Upper lobe of left lung (tissue), 6 donors: ENCODE measurements around the gene ASCL2. TPM values are rescaled to one million over a fixed set of nuclear protein-coding genes. Genes with fewer than 3 reads are reported as not detected.
A peak's percentile ranks its signal among the peaks of the same experiment; 100 is the strongest.

Source experiments
- ATAC-seq, 2 donors: fragments of 200-7000 bp; cut with Tn5 transposase; one replicate each; pipeline ENCODE4 v1.9.1; 2022; ENCODE audit warnings: mild to moderate bottlenecking in 2 of 2, moderate library complexity in 2 of 2; ENCODE audit not compliant: low FRiP score in 2 of 2
- DNase-seq, 2 donors: peaks; one replicate each; pipeline ENCODE4 v3.0.0-alpha.2; 2019 to 2020
- H3K27ac ChIP-seq, 4 donors: fragments of 200-600 bp; sonication (generic); one replicate each; pipeline ENCODE4 v1.5.1; 2016 to 2019
- H3K27me3 ChIP-seq, 4 donors: fragments of 200-600 bp; sonication (generic); one replicate each; pipeline ENCODE4 v1.5.1; 2017 to 2019
- H3K36me3 ChIP-seq, 4 donors: fragments of 200-600 bp; sonication (generic); one replicate each; pipeline ENCODE4 v1.5.1; 2016 to 2019
- H3K4me1 ChIP-seq, 4 donors: fragments of 200-600 bp; sonication (generic); one replicate each; pipeline ENCODE4 v1.5.1; 2018 to 2019
- H3K4me3 ChIP-seq, 4 donors: fragments of 200-600 bp; sonication (generic); one replicate each; pipeline ENCODE4 v1.5.1; 2017 to 2019; ENCODE audit warnings: mild to moderate bottlenecking in 2 of 4, moderate library complexity in 1 of 4
- H3K9me3 ChIP-seq, 4 donors: fragments of 200-600 bp; sonication (generic); one replicate each; pipeline ENCODE4 v1.5.1; 2018 to 2019
- CTCF ChIP-seq, 6 experiments: fragments of 450-650 bp in 4 of 6; fragments of 200-600 bp in 2 of 6; sonication (generic) in 2 of 6; IDR thresholded peaks; one replicate each; pipeline ENCODE4 v1.5.1; 2016 to 2019; ENCODE audit warnings: antibody characterized with exemption in 6 of 6
- EP300 ChIP-seq, 4 donors: sonication (generic); formaldehyde crosslinking; IDR thresholded peaks; one replicate each; pipeline ENCODE4 v1.5.1; 2017; ENCODE audit warnings: antibody characterized with exemption in 4 of 4, control low read depth in 2 of 4
- POLR2A ChIP-seq, 4 donors: fragments of 450-650 bp; IDR thresholded peaks; one replicate each; pipeline ENCODE4 v1.5.1; 2016 to 2017; ENCODE audit warnings: antibody characterized with exemption in 4 of 4, mild to moderate bottlenecking in 2 of 4
- POLR2AphosphoS5 ChIP-seq, 2 donors: sonication (generic); formaldehyde crosslinking; IDR thresholded peaks; one replicate each; pipeline ENCODE4 v1.5.1; 2017; ENCODE audit warnings: antibody characterized with exemption in 2 of 2
- WGBS, 2 donors: methylation state at CpG; one replicate each; pipeline ENCODE4 v1.1.5; 2017 to 2018; 5-methylcytosine and 5-hydroxymethylcytosine counted together
- total RNA-seq, 6 donors: library from RNA; depleted of rRNA in 4 of 6; stranded (reverse); fragments of >200 nt in 4 of 6; gene quantifications; one replicate each; pipeline versions ENCODE4 v1.1.0 to v1.2.1, GENCODE V29; 2016 to 2021
- donor health status: DM: no; HTN: no; CAD: no; lungs with moderate emphysema.
- donor health status: DM: no; HTN: yes; CAD: no; lungs with severe emphysema.

Gene ASCL2
- total RNA-seq, 6 donors from 2014 or later, result 1.4 to 3.4 (median 1.9) TPM; not detected in 2

- 80 to 85% methylated on average over 2 of the region's 2 CpGs for WGBS, 2 donors
- Histone ChIP-seq H3K4me3 (no peak overlapping the region), H3K36me3 (no peaks in the 10 kb centered on the region), H3K27ac (no peak overlapping the region), H3K4me1 (no peaks in the 10 kb centered on the region), H3K27me3 (no peaks in the 10 kb centered on the region), H3K9me3 (peaks cover 0 to 12% (median 0%) of the 10 kb centered on the region in 4 donors)
- no peak for TF ChIP-seq CTCF (IDR thresholded peaks at IDR 0.05)
- no peak for TF ChIP-seq POLR2A (IDR thresholded peaks at IDR 0.05)
- TF ChIP-seq EP300 (IDR thresholded peaks at IDR 0.05), result no peak
- TF ChIP-seq POLR2AphosphoS5 (IDR thresholded peaks at IDR 0.05), result no peak
- no peak for DNase-seq
- ATAC-seq, result no peak
Measured at GRCh38 chr11:2280208-2280607, 9.8 kb upstream of the ASCL2 start.

- TF ChIP-seq CTCF (IDR thresholded peaks at IDR 0.05), result no peak
- TF ChIP-seq EP300 (IDR thresholded peaks at IDR 0.05), result no peak
- no peak for TF ChIP-seq POLR2A (IDR thresholded peaks at IDR 0.05)
- no peak for TF ChIP-seq POLR2AphosphoS5 (IDR thresholded peaks at IDR 0.05)
- no peak for DNase-seq
- no peak overlapping the region for H3K4me3 ChIP-seq
- 83 to 84% methylated on average over 5 to 6 of the region's 6 CpGs for WGBS, 2 donors
- no peak overlapping the region for H3K27ac ChIP-seq
- H3K4me1 ChIP-seq, result no peaks in the 10 kb centered on the region
- H3K36me3 ChIP-seq, result no peaks in the 10 kb centered on the region
- no peaks in the 10 kb centered on the region for H3K27me3 ChIP-seq
- H3K9me3 ChIP-seq, result peaks cover 0 to 12% (median 0%) of the 10 kb centered on the region in 4 donors
- ATAC-seq, result no peak
Measured at GRCh38 chr11:2277933-2278523, 7.6 kb upstream of the ASCL2 start.

- no peaks in the 10 kb centered on the region for H3K27me3 ChIP-seq
- TF ChIP-seq CTCF (IDR thresholded peaks at IDR 0.05) (no peak), POLR2AphosphoS5 (IDR thresholded peaks at IDR 0.05) (no peak), POLR2A (IDR thresholded peaks at IDR 0.05) (no peak), EP300 (IDR thresholded peaks at IDR 0.05) (no peak)
- H3K27ac ChIP-seq, result no peak overlapping the region
- ATAC-seq, result no peak
- 68 to 74% methylated on average over 4 to 6 of the region's 6 CpGs for WGBS, 2 donors
- no peak overlapping the region for H3K4me3 ChIP-seq
- no peak for DNase-seq
- no peaks in the 10 kb centered on the region for H3K36me3 ChIP-seq
- no peaks in the 10 kb centered on the region for H3K4me1 ChIP-seq
- peaks cover 0 to 7% (median 0%) of the 10 kb centered on the region in 4 donors for H3K9me3 ChIP-seq
Measured at GRCh38 chr11:2277008-2277346, 6.6 kb upstream of the ASCL2 start.

- Histone ChIP-seq H3K27ac (no peak overlapping the region), H3K4me3 (no peak overlapping the region), H3K36me3 (no peaks in the 10 kb centered on the region), H3K9me3 (peaks cover 0 to 7% (median 0%) of the 10 kb centered on the region in 4 donors), H3K27me3 (peaks cover 0 to 4% (median under 1%) of the 10 kb centered on the region in 4 donors), H3K4me1 (peaks cover 0 to under 1% (median 0%) of the 10 kb centered on the region in 4 donors)
- ATAC-seq (no peak), DNase-seq (peak in 1 of 2 donors; percentile 49)
- WGBS, 2 donors, result 87 to 96% methylated on average over 14 of the region's 14 CpGs
- TF ChIP-seq POLR2AphosphoS5 (IDR thresholded peaks at IDR 0.05), result no peak
- TF ChIP-seq POLR2A (IDR thresholded peaks at IDR 0.05), result no peak
- no peak for TF ChIP-seq CTCF (IDR thresholded peaks at IDR 0.05)
- TF ChIP-seq EP300 (IDR thresholded peaks at IDR 0.05), result no peak
Measured at GRCh38 chr11:2276280-2277007, 6.1 kb upstream of the ASCL2 start.
